Motor neuron (in vitro differentiated cells): ENCODE data around the gene C1QL1. TPM values are rescaled to one million over a fixed set of nuclear protein-coding genes. Genes with fewer than 3 reads are reported as not detected.
A peak's percentile ranks its signal among the peaks of the same experiment; 100 is the strongest.

ENCODE experiments used
- ATAC-seq, 8 experiments: fragments of 200-7000 bp; cut with Tn5 transposase; replicated peaks in 6 of 8; 2 replicates each; pipeline ENCODE4 v1.8.0; 2021; ENCODE audit warnings: mild to moderate bottlenecking in 8 of 8, moderate library complexity in 8 of 8
- H3K27ac ChIP-seq, 2 donors: fragments of 250-450 bp; sonication (Bioruptor Pico); 2 replicates each; pipeline ENCODE4 v1.9.0; 2021; ENCODE audit warnings: antibody characterized with exemption in 2 of 2, mild to moderate bottlenecking in 2 of 2, moderate library complexity in 1 of 2
- H3K4me1 ChIP-seq, 2 donors: fragments of 250-450 bp; sonication (Bioruptor Pico); replicated peaks in 1 of 2; 2 replicates each; pipeline ENCODE4 v1.6.1; 2021; ENCODE audit warnings: antibody characterized with exemption in 2 of 2, mild to moderate bottlenecking in 2 of 2, moderate library complexity in 1 of 2
- H3K4me3 ChIP-seq, 5 donors: fragments of 250-450 bp; sonication (Bioruptor Pico); 2 replicates each; pipeline ENCODE4 v1.9.0; 2021; ENCODE audit warnings: antibody characterized with exemption in 5 of 5, mild to moderate bottlenecking in 5 of 5, moderate library complexity in 4 of 5
- WGBS, 10 experiments: fragments of 450-650 bp; shearing (Covaris generic); methylation state at CpG; one replicate each; pipeline ENCODE4 v1.0.0; 2022; 5-methylcytosine and 5-hydroxymethylcytosine counted together
- in situ Hi-C, 9 experiments: fragments of 400-800 bp; cut with MboI; loops; one replicate each; pipeline ENCODE4 v1.15.0; 2021; ENCODE audit warnings: low sequenced_read_pairs in 9 of 9, low pct_unique_long_range_greater_than_20kb in 2 of 9; ENCODE audit not compliant: unreplicated experiment in 9 of 9
- total RNA-seq, 8 experiments: library from RNA; unstranded; fragments of 300-600 nt; gene quantifications; 2 replicates each; pipeline versions ENCODE4 v1.2.3 to v1.2.4, GENCODE V29; 2022

C1QL1 gene
- total RNA-seq, 8 experiments from 2014 or later: 0.35 to 116 (median 3.3) TPM; not detected in 2

DNA sequence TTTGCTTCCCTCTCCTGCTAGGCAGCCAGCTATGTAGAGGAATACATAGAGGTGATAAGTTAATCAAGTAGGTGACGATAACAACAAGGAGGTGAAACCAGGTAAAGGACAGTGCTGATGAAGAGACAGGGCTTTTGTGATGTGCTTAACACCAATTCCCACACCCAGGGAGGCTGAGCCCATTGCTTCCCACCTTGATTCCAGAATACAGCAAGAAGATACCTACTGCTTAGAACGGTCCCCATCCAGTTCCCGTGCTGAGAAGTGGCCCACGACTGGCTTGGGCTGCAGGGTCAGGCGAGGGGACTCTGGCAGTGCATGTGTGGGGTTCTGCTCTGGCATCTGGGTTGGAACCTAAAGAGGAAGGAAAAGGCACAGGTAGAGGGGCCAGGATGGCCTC, 36.7 kb downstream of the C1QL1 start:
- Histone ChIP-seq H3K27ac (no peak overlapping the region), H3K4me3 (no peak overlapping the region), H3K4me1 (peaks cover 4 to 13% of the 10 kb centered on the region in 2 donors)
- whole genome bisulfite sequencing, 10 experiments: 86 to 100% (median 100%) methylated on average over 1 to 3 of the region's 5 CpGs; no CpG with 5 or more reads in 6 of the 10 experiments
- no peak for ATAC-seq
- in situ Hi-C loops: no loop called here

DNA sequence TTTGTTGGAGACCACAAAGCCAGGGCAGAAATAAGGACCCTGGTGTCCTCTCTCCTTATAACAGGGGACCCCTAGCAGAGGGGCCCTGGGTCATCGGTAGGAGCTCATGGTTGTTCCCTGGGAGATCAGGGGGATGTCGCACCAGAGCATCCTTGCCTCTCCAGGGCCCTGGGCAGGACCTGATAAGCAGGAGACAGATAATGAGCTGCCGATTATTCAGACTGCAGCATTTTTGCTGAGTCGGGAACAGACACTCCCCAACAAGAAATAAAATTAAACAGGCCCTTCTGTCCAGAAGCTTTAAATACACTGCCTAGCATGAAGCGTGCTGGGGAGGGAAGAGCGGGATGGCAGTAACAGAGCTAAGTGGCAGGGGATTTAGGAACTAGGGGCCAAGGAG, 37.4 kb downstream of the C1QL1 start:
- in situ Hi-C loops: no loop called here
- peak in 3 of 8 experiments; percentile 30 to 54 (median 31) for ATAC-seq
- 0 to 100% (median 86%) methylated on average over 1 to 5 of the region's 6 CpGs; no CpG with 5 or more reads in 3 of the 10 experiments for WGBS, 10 experiments
- H3K27ac ChIP-seq: peak overlapping the region in 1 of 2 donors; percentile 61
- H3K4me3 ChIP-seq: no peak overlapping the region
- peaks cover 4 to 13% of the 10 kb centered on the region in 2 donors for H3K4me1 ChIP-seq

DNA sequence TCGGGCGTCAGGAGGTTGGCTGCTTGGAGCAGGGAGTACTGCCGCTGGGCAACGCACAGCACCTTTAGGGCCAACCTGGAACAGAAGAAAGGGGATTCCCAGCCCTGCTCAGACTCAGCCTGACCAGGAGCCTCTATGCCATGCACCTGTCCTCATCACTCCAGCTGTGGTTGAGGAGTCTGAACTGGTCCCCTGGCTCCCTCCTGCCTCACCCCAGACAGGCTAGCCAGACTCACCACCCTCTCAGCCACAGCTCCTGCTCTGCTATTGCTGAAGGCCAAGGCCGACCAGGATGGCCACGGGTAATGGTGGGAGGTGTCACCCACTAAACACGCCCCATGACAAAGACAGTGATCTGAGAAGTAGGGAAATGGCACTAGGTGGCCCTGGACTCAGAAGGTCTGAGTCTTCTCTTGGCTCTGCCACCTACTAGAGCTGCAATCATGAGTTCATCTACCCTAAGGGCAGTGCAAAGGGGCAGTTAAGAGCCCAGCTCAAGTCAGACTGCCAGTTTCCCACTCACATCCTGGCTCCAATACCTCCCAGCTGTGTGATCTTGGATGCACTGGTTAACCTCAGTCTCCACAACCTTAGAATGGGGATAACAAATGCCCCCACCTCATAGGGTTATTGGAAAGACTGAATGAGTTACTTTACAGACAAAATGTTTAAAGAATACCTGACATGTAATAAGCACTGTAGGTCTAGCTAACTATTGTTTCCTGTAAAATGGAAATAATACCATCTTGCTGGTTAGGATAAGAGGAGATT, 39.0 kb downstream of the C1QL1 start:
- in situ Hi-C loops: loop anchor here in 3 of 9 experiments (10.0 kb wide), 1 partner anchor 86 kb away; no protein-coding TSS in a partner anchor

DNA sequence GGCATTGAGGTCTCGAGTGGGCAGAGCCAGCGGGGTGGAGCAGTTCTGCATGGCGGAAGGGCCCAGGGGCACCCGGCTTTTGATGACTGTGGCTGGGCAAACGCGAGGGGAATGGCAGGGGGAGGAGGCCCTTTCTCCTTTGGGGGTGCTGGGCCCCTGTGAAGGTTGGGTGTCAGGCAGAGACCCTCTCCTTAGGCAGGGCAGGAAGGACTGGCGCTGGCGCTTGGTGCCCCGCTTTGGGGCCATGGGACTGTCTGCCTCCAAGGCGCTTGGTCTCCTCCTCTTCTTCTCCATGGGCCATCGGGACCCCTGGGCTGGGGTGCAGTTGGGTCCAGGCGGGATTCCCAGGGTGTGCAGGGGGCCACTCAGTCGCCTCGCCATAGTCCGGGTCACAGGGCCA, 40.0 kb downstream of the C1QL1 start:
- no peak for ATAC-seq
- Histone ChIP-seq H3K27ac (no peak overlapping the region), H3K4me3 (no peak overlapping the region), H3K4me1 (peaks cover 4 to 14% of the 10 kb centered on the region in 2 donors)
- 93 to 95% methylated on average over 3 to 4 of the region's 15 CpGs; no CpG with 5 or more reads in 8 of the 10 experiments for WGBS, 10 experiments
- in situ Hi-C loops: loop anchor here in 3 of 9 experiments (10.0 kb wide), 1 partner anchor 87 kb away; no protein-coding TSS in a partner anchor

More for the DNA sequence above, 39.0 kb downstream of the C1QL1 start:
- no peak overlapping the region for H3K27ac ChIP-seq
- no peak overlapping the region for H3K4me3 ChIP-seq
- peaks cover 4 to 13% of the 10 kb centered on the region in 2 donors for H3K4me1 ChIP-seq
- 88 to 100% (median 100%) methylated on average over 1 to 3 of the region's 7 CpGs; no CpG with 5 or more reads in 6 of the 10 experiments for WGBS, 10 experiments
- ATAC-seq: no peak

DNA sequence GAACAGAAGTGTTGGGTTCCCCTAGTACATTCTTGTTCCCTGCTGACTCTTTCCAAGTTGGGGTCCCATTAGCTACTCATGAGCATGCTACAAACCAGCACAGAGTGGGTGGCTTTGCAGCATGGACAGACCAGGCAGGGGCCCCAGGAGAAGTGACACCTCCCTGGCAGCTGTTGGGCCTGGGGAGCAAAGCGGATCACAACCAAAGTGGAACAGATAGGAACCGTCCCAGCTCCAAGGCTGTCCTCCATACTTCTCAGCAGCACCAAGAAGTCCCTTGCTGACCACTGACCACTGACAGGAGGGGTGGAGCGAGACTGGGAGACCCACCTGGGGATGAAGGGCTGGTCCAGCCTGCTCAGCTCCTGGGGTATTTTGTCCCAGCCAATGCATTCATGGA, 40.4 kb downstream of the C1QL1 start:
- peaks cover 4 to 17% of the 10 kb centered on the region in 2 donors for H3K4me1 ChIP-seq
- no peak overlapping the region for H3K4me3 ChIP-seq
- in situ Hi-C loops: loop anchor here in 3 of 9 experiments (10.0 kb wide), 1 partner anchor 87 kb away; no protein-coding TSS in a partner anchor
- WGBS, 10 experiments: 60 to 100% (median 100%) methylated on average over 1 to 2 of the region's 3 CpGs; no CpG with 5 or more reads in 7 of the 10 experiments
- no peak for ATAC-seq
- H3K27ac ChIP-seq: no peak overlapping the region

DNA sequence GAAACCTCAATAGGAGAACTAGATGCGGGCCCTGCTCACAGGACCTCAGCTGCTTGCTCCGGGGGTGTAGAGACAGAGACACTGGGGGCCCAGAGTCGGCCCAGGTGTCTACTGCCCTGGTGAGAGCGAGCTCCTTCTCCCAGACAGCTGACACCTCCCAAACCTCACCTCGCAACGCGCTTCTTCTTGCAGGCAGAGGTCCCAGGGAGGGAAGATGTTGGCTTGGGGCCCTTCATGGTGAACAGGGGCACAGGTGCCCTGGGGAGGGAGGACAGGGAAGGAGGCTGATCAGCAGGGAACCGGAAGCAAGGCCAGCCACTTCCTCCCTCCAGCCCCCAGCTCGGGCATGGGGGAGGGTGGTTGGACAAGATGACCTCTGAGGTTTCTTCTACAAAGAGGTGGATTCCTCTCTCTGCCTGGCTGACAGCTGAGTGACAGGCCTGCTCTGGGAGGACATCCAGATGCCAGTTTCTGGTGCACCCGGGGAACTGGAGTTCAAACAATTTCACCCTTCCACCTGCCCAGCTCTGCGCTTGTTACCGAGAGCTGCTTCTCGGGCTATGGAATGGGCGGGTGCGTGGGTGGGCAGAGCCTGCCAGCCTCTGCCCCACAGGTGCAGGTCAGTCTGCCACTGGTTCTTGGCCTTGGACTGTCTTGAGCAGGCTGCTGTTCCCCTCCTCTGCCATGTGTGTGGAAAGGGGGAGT, 41.1 kb downstream of the C1QL1 start:
- Histone ChIP-seq H3K27ac (no peak overlapping the region), H3K4me3 (no peak overlapping the region), H3K4me1 (peaks cover 8 to 21% of the 10 kb centered on the region in 2 donors)
- 73 to 100% (median 95%) methylated on average over 1 to 5 of the region's 15 CpGs; no CpG with 5 or more reads in 5 of the 10 experiments for WGBS, 10 experiments
- no peak for ATAC-seq
- in situ Hi-C loops: loop anchor here in 3 of 9 experiments (10.0 kb wide), 1 partner anchor 88 kb away; no protein-coding TSS in a partner anchor

DNA sequence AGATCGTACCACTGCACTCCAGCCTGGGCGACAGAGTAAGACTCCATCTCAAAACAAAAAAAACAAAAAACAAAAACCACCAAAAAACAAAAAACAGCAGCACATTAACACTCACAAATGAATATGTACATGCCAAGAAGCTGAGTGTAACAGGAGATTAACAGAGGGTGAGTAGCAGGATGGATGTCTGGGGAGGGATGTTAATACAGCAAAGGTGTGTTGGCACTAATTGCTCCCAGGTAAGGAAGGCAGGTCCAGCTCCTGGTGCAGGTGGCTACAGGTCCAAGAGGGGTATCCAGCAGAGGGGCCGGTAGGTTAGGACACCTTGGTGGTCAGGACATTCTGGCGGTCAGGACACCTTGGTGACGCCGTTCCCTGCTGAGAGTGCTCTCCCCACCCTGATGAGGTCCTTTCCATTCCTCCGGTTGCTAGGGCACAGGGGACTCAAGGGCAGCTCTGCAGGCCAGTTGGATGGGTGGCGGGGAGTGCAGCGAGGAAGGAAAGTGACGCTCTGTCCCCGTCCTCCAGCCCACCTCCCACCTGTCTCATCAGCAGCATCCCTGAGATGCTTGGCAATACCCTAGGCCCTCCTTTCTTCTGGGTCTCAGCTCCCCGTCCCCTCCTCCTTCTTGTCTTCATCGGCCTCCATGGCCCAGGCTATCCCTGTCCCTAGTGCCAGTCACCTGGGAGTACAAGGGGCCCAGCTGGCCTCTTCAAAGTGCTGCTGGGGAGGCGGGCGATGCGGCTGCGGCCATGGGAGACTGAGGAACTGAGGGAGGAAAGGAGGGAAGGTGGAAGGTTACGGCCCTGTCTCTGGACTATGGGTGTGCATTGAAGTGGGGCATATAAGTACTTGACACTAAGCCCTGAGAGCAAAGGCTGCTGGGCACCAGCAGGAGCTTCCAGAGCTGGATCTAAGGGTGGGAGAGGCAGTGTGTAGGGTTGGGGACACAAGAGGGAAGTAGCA, 42.1 kb downstream of the C1QL1 start:
- in situ Hi-C loops: loop anchor here in 3 of 9 experiments (10.0 kb wide), 1 partner anchor 89 kb away; no protein-coding TSS in a partner anchor
- H3K4me1 ChIP-seq: peaks cover 16 to 21% of the 10 kb centered on the region in 2 donors
- WGBS, 10 experiments: 91 to 100% (median 96%) methylated on average over 1 to 6 of the region's 18 CpGs; no CpG with 5 or more reads in 2 of the 10 experiments
- no peak overlapping the region for H3K27ac ChIP-seq
- H3K4me3 ChIP-seq: no peak overlapping the region
- no peak for ATAC-seq

DNA sequence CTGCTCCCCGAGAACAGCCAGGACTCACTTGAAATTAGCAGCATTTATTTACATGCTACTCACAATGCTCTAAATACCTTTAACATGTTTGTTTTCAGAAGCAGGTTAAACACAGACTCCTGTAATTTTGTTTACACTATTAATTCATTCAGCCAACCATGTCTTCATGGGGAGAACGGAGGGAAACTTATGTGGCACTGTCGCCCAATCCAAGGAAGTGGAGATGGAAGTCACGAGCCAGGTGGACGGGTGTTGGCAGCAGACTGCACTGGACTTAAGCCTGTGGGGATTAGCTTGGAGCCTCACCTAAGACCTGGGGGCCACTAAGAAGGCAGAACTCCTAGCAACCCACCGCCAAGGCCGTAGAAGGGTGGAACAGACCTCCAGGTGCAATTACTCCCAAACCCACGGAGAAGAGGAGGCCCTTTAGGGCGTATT, 44.0 kb downstream of the C1QL1 start:
- WGBS, 10 experiments: 63 to 100% (median 84%) methylated on average over 1 to 6 of the region's 9 CpGs; no CpG with 5 or more reads in 1 of the 10 experiments

DNA sequence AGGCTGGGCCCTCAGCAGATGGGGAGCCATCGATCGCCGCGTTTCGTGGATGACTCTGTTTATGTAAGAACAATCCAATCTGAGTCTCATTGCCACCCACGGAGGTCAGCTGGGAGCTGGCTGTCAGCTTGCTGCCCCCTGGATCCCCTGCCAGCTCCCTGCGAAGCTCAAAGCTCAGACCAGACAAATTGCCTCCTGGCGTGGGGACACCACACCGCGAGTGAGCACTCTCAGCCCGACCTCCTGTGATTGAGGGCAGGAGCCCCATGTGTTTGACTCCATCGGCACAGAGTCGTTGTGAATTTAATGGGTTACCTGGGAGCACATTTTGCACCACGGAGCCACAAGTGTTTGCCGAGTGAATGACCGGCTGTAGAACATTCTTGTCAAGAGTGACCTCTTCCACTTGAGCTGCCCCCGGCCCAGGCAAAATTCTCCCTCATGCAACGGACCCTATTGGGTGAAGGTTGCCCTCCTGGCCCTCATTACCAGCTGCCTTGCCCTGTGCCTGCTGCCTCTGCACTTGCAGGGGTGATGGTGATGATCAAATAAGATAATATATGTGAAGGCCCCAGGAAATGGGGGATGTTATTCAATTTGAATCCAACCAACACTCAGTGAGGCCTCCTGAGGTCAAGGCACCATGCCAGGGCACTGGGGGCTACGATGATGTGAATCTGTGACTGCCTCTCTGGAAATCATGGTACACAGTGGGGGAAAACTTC, 45.2 kb downstream of the C1QL1 start:
- Histone ChIP-seq H3K27ac (no peak overlapping the region), H3K4me1 (peaks cover 12 to 13% of the 10 kb centered on the region in 2 donors), H3K4me3 (no peak overlapping the region)
- in situ Hi-C loops: loop anchor here in 6 of 9 experiments (5.0 to 25.0 kb wide), 4 partner anchors 89 to 114 kb away; no protein-coding TSS in a partner anchor
- WGBS, 10 experiments: 40 to 82% (median 79%) methylated on average over 1 to 12 of the region's 19 CpGs; no CpG with 5 or more reads in 5 of the 10 experiments
- ATAC-seq: no peak

More for the DNA sequence above, 44.0 kb downstream of the C1QL1 start:
- in situ Hi-C loops: loop anchor here in 6 of 9 experiments (5.0 to 25.0 kb wide), 4 partner anchors 88 to 113 kb away; no protein-coding TSS in a partner anchor
- Histone ChIP-seq H3K4me1 (peaks cover 12 to 13% of the 10 kb centered on the region in 2 donors), H3K27ac (no peak overlapping the region), H3K4me3 (no peak overlapping the region)
- ATAC-seq: no peak

DNA sequence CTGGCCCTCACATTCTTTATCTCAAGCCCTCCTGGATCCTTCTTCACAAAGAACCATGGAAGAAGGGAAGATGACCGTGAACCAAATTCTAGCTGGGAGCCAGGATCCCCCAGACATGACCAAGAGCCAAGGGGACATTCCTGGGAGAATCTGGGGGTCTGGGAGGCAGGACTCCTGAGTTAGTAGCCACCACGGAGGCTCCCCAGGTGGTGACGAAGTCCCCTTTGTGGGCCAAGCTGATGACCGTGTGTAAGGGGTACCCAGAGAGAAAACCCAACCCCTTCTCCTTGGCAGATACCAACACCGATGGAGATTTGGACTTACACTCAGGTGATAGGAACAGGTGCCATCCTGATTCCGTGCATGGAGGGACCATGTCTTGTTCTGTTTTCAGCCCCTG, 46.0 kb downstream of the C1QL1 start:
- no peak for ATAC-seq
- 92 to 100% (median 92%) methylated on average over 1 to 2 of the region's 6 CpGs; no CpG with 5 or more reads in 7 of the 10 experiments for WGBS, 10 experiments
- Histone ChIP-seq H3K4me3 (no peak overlapping the region), H3K27ac (no peak overlapping the region), H3K4me1 (peaks cover 12 to 13% of the 10 kb centered on the region in 2 donors)
- in situ Hi-C loops: loop anchor here in 6 of 9 experiments (5.0 to 25.0 kb wide), 4 partner anchors 90 to 115 kb away; no protein-coding TSS in a partner anchor
